Activated effector memory CD4-positive, alpha-beta T cell treated with Interleukin-2 at 50 U/mL for 16 hours (primary cell): ENCODE data around the gene ATXN7L1.
"Not testable (repeated sequence)": the region's sequence is repeated elsewhere in the genome, so short reads cannot be mapped to it uniquely, and the experiment has no call there.

ENCODE experiments used
- DNase-seq: peaks from one replicate; pipeline ENCODE4 v3.0.0-alpha.2; 2020

Gene ATXN7L1

GRCh38 chr7:105728028-105728427 lies 148.4 kb downstream of the ATXN7L1 start:
- DNase-seq = no peak

GRCh38 chr7:105724688-105725087 lies 151.7 kb downstream of the ATXN7L1 start:
- no peak for DNase-seq

GRCh38 chr7:105723572-105723971 lies 152.8 kb downstream of the ATXN7L1 start:
- DNase-seq = no peak

DNA sequence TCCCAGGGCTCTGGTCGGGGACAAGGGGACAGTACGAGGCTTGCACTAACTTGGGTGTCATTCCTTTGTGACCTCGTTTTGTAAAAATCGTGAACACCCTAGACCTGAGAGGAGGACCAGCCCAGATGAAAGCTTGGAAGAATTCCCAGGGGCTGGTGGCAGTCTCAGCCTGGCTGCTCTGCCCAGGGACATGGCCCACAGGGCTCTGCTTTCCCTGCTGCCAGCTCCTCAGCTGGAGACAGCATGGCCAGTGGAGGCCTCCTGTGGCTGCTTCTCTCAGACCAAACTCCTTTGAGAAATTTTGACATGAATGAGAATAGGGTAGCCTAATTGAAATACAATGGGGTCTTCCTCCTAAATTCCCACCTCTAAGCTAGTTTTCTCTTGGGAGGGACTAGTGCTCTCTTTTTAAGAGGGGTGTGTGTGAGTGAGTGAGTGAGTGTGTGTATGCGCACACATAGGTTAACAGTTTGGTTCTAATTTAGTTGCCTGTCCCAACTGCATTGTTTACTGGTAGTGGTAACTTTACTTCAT lies 154.8 kb downstream of the ATXN7L1 start:
- no peak for DNase-seq

GRCh38 chr7:105719919-105720318 lies 156.5 kb downstream of the ATXN7L1 start:
- no peak for DNase-seq

DNA sequence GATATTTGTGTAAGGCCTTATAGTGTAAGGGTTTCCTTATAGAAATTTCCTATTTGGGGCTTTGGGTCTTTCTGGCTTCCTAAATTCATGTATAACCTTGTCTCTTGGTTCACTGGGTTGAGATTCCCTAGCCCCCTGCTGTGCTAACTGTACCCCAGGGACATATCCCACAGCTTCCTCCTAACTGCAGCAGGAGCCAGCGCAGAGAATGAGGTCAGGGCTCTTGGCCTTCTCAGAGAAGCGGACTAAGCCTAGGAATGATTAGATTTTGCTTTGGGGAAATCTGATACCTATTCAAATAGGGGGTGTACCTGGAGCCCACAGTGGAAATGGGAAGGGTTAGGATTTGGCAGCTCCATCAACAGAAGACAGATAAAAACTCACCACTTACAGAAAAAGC lies 157.0 kb downstream of the ATXN7L1 start:
- DNase-seq = no peak

GRCh38 chr7:105718511-105718925 lies 157.9 kb downstream of the ATXN7L1 start:
- DNase-seq = no peak

DNA sequence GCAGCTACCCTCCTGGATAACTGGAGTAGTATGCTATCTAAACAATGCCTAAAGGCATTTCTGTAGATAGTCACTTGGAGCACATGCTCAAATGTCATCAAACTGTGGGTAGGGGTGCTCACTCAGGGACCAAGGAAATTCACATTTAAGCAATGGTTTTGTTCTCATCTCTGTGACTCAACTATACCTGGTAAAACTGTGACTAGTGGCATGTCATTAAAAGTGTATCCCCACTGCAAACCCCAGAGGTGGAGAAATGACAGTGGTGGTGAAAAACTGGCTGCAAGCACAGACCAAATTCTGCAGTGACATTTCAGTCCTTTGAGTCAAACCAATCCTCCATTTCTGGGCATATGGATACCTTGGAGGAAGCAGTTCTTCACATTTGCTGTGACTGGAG lies 160.9 kb downstream of the ATXN7L1 start:
- DNase-seq = no peak

GRCh38 chr7:105713488-105714465 lies 162.6 kb downstream of the ATXN7L1 start:
- DNase-seq = no peak

- no peak for DNase-seq
Observed at GRCh38 chr7:105712877-105713276, 163.5 kb downstream of the ATXN7L1 start.

- DNase-seq = no peak
Observed at GRCh38 chr7:105711726-105712402, 164.5 kb downstream of the ATXN7L1 start.

- not testable (repeated sequence) for DNase-seq
Observed at GRCh38 chr7:105710720-105711119, 165.7 kb downstream of the ATXN7L1 start.

DNA sequence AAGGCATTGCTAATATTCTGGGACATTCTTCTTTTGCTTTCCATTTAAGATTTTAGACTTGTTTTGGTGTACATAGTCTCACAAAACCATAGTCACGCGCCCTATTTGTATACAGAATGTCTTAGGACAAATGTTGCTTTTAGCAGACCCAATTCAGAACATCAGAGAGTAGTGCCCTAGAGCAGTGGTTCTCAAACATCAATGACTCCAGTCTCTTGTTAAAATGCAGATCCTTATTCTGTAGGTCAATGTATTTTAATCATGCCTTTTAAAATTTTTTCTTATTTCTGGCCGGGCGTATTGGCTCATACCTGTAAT lies 167.7 kb downstream of the ATXN7L1 start:
- no peak for DNase-seq

DNA sequence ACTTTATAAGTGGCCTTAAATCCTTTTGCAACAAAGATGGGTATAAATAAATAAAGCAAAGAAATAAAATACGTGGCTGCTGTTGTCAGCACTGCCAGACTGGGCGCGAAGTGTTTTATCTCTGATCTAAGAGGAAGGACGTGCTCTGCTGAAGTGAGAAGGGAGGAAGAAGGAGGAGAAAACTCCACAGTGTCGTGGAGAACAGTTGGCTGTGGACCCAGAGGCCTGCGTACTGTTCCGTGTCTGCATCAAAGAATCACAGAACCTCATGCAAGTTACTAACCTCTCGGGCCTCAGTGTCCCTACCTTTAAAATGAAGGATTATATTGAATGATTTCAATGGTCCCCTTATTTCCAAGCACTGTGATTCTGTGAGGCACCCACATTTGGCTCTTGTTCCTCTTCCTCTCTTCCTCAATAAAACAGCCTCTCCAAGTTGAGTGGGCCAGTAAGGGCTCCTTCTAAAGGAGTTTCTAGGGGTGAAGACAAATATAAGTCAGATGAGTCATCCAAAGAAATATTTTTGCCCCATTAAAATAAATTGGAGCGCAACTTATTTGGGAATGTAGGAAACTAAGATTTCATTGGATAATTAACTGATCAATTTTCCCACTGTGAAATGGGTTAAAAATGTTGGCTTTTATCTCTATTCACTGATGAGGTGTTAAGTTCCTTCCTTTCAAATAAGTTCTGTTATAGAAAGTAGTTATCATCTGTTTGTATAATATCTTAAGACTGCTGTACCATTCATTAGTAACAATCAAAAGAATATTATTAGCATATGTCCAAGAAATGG lies 168.2 kb downstream of the ATXN7L1 start:
- DNase-seq = no peak

GRCh38 chr7:105707381-105707780 lies 169.0 kb downstream of the ATXN7L1 start:
- DNase-seq = no peak

- no peak for DNase-seq
Observed at GRCh38 chr7:105705427-105705826, 171.0 kb downstream of the ATXN7L1 start.

GRCh38 chr7:105703207-105703930 lies 173.0 kb downstream of the ATXN7L1 start:
- no peak for DNase-seq

- DNase-seq = no peak
Observed at GRCh38 chr7:105699568-105700236, 176.7 kb downstream of the ATXN7L1 start.

- DNase-seq = no peak
Observed at GRCh38 chr7:105698531-105698930, 177.9 kb downstream of the ATXN7L1 start.

GRCh38 chr7:105697753-105698152 lies 178.6 kb downstream of the ATXN7L1 start:
- DNase-seq = no peak

DNA sequence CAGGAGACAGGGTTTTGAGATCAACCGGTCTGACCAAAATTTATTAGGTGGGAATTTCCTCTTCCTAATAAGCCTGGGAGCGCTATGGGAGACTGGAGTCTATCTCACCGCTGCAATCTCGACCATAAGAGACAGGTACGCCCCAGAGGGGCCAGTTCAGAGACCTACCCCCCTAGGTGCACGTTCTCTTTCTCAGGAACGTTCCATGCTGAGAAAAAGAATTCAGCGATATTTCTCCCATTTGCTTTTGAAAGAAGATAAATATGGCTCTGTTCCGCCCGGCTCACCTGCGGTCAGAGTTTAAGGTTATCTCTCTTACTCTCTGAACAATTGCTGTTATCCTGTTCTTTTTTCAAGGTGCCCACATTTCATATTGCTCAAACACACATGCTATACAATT lies 179.2 kb downstream of the ATXN7L1 start:
- DNase-seq = not testable (repeated sequence)

- no peak for DNase-seq
Observed at GRCh38 chr7:105693576-105693975, 182.8 kb downstream of the ATXN7L1 start.
